ENCODE data around the gene FARP1.
"Not testable (repeated sequence)": the region's sequence is repeated elsewhere in the genome, so short reads cannot be mapped to it uniquely, and the experiment has no call there.

FARP1 gene

DNA sequence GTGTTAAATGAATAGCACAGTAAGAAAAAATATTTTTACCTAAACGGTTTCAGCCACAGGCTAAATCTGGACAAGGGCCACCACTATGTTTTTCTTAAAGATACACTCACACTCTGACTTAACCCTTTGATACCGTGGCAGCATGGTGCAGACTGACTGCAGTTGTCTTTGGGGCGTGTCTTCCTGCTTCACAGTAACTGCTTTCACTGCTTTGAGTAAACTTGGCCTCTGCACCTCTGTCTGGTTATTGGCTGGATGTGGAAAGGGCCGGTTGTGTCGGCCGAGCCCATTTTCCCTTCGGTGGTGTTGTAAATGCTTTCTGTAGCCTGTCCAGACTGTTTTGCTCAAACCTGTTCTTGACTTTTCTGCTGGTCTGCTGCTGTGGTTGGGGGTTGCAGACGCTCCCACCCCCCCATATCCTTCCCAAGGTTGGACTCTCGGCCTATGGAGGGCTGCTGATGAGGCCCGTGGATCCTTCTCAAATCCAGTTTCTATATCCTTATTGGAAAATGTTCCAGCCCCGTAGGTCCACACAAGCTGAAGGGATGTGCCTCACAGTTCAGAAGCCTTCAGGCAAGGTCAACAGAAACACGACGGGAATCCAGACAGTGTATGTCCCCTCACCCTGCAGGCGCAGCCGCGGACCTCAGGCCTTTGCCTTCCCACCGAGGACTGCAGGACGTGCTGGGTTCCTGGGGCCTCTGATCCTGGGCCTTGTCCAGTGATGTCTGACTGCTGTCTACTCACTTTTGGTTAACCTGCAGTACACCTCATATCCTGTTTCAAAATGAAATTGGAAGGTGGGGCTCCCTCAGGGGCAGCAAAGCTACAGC is 124.4 kb downstream of the FARP1 start:
- peak; percentile 86 for DNase-seq

DNA sequence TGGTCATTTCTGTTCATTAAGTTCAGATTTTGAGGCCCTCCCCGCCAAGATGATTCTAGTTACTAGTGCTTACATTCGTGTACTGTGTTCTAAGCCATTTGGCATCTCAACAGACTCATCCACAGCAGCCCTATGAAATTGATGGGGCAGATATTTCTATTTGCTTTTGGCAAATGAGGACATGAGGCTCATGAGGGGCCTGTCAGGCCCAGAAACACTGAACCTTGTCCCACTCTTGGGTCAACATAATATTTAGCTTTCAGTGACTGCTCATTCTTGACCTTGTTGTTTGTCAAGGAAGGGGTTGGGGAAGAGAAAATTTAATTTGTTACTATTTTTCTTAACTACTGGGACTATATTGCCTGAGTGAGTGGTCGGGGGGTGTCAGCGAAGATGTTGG is 126.5 kb downstream of the FARP1 start:
- DNase-seq: no peak

DNA sequence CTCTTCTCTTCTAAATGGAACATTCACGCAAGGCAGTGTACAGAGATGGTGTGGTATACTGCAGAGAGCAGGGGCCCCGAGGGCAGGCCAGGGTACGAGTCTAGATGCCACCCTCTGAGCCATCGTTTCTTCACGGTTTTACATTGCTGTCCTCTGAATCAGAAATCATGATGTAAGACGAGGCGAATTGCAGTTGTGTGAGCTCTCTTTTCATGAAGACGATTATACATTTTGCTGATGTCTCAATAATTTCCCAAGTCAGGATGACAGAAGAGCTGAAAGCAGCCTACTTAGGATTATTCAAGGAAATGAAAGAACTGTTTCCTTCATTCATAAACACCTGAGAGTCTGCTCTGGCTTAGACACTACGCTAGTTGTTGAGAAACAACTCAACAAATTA is 127.9 kb downstream of the FARP1 start:
- no peak for DNase-seq

DNA sequence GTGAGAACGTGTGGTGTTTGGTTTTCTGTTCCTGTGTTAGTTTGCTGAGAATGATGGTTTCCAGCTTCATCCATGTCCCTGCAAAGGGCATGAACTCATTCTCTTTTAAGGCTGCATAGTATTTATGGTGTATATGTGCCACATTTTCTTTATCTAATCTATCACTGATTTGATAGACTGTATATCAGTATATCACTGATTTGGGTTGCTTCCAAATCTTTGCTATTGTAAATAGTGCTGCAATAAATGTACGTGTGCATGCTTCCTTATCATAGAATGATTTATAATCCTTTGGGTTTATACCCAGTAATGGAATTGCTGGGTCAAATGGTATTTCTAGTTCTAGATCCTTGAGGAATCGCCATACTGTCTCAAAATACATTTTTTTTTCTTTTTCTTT is 128.8 kb downstream of the FARP1 start:
- not testable (repeated sequence) for DNase-seq

DNA sequence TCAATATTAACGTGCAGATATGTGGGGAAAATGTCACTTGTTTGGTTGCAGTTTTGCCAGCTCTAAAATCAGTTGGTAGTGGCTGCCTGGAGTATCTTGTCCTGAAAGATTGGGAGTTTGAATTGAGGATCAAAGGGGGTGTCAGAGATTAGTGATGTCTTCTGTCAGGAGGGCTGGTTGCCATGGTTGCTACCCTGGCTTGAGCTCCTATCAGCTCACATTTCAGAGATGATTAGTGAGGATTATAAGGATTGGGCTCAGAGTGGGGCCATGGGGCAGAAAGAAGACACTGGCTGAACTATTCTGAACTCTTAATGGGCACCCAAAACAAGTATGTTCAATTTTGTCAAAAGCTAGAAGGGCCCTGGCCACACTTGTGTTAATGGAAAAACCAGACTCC is 129.7 kb downstream of the FARP1 start:
- DNase-seq: no peak

DNA sequence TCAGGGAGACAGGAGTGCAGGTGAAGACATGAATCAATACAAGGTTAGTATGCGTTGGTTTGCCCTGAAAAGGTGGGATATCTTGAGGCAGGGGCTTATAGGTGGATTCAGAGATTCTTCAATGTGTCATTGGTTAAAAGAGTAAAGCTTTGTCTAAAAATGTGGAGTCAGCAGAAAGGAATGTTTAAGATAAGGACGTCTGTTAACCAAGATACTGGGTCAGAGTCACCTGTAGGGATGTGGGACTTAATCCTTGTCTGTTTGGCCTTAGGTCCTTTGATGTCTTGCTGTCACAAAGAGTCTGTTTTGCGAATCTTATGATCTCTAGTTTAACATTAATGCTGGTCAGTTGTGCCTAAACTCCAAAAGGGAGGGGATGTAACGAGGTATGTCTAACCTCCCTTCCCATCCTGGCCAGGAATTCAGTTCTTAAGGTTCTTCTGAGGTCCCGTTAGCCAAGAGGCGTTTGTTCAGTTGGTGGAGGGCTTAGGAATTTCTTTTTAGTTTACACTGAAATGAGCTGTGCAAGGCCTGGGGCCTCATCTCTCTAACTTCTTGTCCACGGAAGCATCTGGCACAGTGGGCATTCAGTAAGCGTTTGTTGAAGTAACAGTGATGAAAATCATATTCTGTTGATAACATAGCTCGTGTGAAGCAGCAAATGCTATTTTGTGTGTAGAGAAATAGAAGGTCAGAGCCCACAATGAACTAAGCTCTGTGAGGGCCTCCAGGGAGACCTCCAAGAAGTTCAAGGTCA is 130.4 kb downstream of the FARP1 start:
- DNase-seq: no peak

DNA sequence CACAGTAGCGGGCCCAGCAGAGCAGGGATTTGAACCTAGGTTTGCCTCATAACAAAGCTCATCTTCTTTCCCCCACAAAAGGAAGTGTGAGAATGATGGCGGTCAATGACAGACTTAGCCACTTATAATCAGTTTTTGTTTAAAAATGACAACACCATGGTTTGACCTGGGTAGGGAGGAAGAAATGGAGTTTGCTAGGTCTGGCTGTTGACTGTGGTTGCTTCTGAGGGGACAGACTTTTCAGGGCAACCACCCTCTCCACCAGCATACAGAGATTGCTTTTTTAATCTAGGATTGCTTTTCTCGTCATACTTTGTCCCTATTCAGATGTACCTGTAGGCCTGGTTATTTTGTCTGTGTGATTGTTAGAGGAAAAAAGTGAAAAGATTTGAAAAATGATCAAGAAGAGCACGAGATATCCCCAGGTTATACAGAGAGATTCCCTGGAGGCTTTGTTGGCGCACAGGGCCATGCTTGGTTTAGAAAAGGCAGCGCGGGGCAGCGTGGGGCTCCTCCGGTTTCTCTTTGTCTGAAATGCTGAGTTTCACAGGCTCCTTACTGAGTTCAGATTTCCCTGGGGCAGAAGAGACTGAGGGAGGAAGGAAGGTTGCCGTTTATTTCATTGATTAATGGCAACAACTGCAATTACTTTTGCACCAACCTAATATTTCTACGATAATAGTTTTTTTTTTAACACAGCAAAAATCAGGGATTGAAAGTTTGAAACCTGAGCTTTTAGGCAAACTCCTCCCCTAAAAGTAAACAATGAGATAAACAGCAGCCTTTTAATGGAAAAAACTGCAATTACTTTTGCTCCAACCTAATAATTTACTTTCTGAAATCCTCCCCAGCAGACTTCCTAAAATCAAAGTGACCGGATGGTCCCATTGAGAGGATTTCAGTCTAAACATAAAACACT is 131.2 kb downstream of the FARP1 start:
- DNase-seq: peak; percentile 27

DNA sequence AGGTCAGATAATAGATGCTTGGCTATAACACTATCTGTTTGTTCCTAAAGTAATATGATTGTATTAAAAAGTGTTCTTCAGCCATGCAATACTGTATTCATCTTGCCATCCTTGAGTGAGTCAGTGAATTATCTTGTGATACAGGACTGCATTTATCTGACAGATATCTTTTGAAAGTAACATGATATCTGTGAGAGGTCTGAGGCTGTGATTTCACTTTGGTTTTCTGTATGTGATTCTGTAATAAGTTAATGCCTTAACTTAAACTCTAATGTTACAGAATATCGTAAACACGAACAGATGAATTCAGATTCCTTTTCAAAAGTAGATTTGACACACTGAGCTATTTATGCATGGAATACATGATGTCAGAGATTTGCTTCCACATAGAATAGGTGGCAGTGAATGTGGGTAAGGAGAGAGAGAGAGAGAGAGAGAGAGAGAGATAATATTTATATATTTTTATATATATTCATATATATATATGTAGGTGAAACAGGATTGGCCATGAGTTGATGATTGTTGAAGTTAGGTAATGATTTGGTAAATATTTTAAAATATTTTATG is 132.1 kb downstream of the FARP1 start:
- no peak for DNase-seq

DNA sequence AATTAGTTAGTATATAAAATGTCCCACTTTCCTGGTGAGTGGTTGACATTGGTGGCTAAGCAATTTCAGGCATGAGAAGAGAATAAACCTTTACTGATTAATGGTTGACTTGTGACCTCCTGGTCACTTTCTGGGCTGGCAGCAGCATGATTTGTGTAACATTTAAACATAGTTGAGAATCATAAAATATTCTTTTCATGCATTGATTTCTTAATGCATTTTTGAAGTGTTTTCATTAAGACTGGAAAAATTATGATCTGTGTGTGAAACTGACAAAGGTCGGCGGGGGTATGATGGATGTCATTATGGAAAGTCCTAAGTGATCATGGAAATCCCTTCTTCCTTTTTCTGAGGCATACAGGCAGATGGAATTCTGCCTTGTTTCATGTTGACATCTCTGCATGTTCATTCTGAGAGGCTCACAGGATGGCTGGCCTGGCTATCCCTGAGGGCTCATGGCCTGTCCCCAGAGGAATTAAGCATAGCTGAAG is 132.8 kb downstream of the FARP1 start:
- no peak for DNase-seq

DNA sequence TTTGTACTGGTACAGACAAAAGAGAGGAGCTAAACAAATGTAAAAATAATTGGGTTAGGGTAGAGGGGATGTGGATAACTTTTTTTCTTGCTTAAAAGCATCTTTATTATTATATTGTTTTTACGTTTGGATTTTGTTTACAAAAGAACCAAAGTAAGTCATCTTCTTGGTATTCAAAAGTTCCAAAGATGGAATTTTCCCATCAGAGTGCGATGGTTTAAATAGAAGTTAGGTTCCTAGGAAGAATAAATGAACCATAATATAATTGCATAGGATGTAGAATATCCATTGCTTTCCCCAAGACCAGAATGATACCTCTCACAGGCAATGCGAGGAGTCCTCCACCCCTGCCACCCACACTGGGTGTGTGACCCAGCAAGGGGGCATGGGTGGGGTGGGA is 133.6 kb downstream of the FARP1 start:
- DNase-seq: no peak

DNA sequence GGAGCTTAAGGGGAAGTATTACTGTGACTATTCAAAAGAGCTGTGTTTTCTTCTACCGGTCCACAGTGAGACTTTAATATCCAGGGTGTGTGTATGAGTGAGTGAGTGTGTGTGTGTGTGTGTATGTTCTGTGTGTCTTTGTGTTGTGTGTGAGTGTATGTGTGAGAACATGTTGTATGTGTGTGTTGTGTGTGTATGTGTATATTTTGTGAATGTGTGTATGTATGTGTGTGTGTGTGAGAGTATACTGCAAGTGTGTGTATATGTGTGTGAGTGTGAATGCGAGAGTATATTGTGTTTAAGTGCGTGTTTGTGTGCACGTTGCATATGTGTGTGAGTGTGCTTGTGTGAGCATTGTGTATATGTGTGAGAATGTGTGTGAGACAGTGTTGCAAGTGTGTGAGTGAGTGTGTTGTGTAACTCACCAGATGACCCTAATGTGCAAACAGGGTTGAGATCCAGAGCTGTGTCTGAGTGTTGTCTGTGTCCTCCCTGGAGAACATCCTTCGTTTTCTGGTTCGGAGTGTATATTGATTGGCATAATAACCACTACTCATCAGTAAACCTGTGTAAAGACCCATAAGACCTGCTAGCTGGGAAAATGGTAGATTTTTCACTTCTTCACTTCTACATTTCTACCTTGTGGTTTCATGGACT is 135.3 kb downstream of the FARP1 start:
- no peak for DNase-seq

DNA sequence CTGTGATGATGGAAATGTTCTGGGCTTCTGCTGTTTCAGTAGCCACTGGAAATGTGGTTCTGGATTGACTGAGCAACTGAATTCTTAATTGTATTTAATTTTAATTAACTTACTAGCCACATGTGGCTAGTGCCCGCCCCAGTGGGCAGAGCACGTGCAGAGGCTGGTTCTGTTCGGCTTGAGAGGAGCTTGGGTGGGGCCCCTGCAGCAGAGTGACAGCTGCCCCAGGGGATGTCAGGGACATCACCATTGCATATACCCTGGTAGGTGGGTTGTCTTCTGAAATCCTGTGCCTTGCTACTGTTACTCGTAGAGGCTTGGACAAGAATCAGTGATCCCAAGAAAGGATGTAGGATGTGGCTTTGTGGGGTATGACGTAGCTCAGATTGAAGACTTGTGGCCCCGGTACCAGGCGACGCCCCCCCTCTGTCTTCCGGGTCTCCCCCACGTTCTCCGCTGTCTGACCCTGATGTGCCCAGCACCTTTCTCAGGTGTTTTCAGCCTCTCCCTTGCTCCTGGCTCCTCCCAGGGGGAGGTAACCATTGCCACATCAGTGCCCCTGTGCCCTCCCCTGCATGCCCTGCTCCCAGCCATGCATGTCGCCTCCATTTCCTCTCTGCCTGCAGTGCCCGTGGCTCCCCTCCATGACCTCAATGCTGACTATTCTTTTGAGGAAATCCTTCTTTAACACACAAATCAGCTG is 136.7 kb downstream of the FARP1 start:
- DNase-seq: peak; percentile 88

DNA sequence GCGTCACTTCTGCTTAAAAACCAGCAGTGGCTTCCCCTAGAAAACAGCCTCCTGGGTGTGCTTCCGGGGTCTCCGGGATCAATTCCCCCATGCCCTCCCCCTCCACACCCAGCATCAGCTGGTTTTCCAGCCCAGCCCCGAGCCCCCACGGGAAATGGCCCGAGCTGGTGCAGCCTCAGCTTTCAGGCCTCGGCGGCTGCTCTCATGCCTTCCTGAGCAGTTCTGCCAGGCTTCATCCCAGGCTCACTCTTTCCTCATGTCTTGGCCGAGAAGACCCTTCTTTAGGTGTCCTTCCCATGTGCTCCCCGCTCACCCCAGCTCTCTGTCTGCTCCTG is 137.2 kb downstream of the FARP1 start:
- no peak for DNase-seq

DNA sequence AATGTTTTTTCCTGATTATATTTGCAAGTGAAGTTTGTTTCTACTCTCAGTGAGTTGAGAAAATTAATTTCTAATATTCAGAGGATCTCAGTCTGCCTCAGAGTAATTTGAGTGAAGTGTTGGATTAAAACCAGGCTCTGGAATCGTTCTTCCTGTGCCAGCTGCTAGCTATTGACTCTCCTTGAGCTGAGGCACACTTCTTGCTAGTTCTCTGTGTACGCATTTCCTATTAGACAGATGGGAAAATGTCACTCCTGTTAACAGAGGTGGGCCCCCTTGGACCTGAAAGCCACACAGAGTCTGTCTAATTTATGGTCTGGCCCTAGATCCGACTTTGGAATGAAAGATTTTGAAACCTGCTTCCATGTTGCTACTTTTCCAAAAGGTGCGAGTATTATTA is 141.8 kb downstream of the FARP1 start:
- no peak for DNase-seq

DNA sequence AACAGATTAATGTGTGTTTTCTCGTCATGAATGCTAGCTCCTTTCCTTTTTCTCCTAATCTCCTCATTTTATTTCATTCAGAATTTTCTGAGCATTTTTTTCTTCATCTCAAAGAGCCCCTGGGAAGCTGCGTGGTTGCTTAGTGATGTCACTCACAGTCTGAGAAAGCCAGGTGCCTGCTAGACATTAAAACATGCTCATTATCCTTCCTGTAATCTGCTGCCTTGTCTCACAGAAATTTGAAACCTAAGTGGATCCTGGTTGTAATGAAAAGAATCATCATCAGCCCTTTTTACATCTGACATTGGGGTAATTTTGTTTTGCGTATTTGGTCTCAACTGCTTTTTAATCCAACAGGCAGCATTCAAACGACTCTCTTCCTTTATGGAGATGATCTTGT is 142.4 kb downstream of the FARP1 start:
- peak; percentile 35 for DNase-seq

DNA sequence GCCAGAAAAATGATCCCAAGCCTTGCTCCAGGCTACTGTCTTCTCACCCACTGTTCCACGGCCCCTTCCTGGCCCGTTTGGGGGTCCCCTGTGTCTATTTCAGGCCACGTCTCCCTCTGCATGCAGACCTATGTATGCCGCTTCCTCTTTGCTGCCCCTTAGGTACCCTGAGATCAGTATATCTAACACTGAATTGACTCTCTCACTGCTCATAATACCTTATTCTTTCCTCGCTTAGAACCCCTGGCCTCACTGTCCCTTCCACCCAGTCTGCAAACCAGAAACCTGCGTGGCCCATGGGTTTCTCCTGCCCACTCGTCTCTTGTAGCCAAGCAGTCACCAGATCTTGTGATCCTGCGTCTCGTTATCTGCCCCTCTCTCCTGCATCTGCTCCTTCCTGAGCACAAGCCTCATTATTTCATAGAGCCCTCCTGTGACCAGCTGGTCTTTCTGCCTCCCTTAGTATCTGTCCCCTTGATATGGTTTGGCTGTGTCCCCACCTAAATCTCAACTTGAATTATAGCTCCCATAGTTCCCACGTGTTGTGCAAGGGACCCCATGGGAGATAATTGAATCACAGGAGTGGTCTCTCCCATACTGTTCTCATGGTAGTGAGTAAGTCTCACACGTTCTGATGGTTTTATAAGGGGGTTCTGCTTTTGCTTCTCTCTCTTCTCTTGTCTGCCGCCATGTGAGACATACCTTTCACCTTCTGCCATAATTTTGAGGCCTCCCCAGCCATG is 143.1 kb downstream of the FARP1 start:
- DNase-seq: no peak

DNA sequence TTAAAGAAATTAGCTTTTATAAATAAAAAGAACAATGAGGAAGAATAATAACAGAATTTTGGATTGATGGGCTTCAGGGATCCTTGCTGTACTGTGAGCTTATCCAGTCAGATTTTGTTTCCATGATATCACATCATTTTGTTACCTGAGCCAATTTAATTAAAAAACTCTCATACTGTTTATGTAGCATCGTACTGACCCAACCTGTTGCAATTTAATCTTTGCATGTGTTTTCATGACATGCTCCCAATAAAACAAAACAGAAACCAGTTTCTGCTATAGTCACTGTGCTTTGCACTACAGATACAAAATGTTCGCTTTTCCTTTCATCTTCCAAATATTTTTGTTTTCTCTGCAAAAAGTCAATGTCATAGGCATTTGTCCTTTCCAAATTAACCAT is 143.9 kb downstream of the FARP1 start:
- no peak for DNase-seq

DNA sequence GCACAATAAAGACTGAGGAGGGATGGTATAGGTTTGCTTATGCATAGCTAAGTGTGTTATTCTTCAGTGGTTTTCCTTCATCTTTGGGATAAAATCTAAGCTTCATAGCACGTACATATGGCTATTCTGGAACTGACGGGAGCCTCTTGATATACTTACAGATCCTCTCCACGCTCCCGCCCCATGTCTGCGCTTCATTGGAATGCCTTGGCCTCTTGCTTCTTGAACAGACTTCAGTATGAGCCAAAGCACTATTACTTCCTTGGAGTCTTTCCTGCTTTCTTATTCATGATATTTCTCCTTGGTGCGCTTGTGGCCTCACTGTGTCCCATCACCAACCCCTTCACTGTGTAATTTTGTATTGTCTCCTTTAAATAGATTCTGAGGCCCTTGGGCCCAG is 145.3 kb downstream of the FARP1 start:
- no peak for DNase-seq

DNA sequence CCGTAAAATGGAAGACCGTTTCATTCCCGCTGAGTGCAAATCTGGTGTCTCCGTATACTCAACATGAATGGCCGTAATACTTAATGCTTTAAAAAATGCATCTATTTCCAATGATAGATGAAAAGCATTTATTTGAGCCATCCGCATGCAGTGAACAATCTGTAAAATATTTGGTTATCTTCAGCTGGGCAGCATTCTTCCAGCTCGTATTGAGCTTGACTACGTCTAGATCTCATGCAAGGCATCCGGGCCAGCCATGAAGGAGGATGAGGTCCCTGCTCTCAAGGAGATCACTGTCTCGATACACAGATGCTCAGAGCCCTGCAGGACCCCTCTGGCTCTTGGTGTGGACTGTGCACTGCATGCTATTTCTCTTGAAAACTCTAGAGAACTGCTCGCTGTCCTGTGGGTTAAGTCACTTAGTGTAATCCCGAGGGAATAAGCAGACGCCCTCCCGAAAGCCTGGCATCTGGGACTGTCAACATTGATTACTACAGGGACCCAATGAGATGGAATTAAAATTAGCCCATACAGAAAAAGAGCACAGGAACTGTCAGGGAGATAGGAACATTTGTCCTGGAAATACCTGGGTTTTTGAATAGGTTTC is 146.5 kb downstream of the FARP1 start:
- no peak for DNase-seq

DNA sequence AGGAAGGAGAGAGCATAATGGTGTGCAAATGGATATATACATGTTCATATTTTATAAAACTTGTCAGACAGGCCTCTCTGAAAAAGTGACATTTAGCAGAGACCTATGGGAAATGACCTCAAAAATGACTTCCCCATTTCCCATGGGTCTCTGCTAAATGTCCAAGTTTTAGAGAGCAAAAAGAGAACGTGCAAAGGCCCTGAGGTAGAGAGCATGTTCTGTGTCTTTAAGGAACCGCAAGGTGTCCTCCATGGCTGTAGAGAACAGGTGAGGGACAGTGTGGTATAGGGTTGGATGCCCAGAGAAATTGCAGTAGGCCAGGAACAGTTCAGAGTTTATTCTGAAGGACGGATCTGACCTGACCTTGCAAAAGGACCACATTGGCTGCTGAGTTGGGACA is 147.4 kb downstream of the FARP1 start:
- DNase-seq: no peak

DNA sequence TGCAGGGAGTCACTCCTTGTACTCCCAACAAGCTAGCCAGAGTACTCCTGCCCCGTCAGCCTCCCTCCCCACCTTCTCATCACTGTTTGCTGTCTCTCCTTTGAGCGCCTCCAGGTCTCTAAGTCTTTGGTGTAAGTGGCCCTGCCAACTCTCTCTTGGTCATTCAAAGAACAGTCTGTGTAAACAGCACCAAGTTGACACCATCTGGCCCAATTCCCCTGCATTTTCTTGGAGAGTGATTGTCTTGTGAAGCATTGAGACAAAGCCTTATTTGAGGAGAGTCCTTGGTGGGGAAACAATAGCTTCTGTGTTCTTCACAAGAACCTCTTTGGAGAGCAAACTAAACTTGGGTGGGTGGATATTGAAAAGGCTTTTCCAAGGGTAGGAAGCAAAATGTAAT is 148.8 kb downstream of the FARP1 start:
- no peak for DNase-seq
